DND-41 (cell line): Measurements from ENCODE around the gene PLS3.

Source experiments
- ATAC-seq: fragments of 200-7000 bp; cut with Tn5 transposase; 3 replicates; pipeline ENCODE4 v1.9.1; 2021; ENCODE audit warnings: low read depth; ENCODE audit not compliant: insufficient read depth
- DNase-seq: peaks from one replicate; pipeline ENCODE4 v3.0.0-alpha.2; 2020
- H2AFZ ChIP-seq: 2 replicates; pipeline ENCODE4 v1.6.0; 2012; ENCODE audit warnings: low read depth, low read length
- H3K27ac ChIP-seq: 2 replicates; pipeline ENCODE4 v1.5.1; 2012; ENCODE audit warnings: low read length, inconsistent platforms
- H3K27me3 ChIP-seq: fragments of 200-600 bp; sonication (generic); 2 replicates; pipeline ENCODE4 v1.6.0; 2012; ENCODE audit warnings: low read length, mild to moderate bottlenecking, inconsistent platforms; ENCODE audit not compliant: insufficient read depth, poor library complexity
- H3K36me3 ChIP-seq: 2 replicates; pipeline ENCODE4 v1.5.1; 2012; ENCODE audit warnings: low read length, inconsistent platforms; ENCODE audit not compliant: insufficient read depth
- H3K4me1 ChIP-seq: 2 replicates; pipeline ENCODE4 v1.5.1; 2012; ENCODE audit warnings: mild to moderate bottlenecking, low read length; ENCODE audit not compliant: insufficient read depth
- H3K4me2 ChIP-seq: 2 replicates; pipeline ENCODE4 v1.6.0; 2012; ENCODE audit warnings: mild to moderate bottlenecking, moderate library complexity, low read length, inconsistent platforms; ENCODE audit not compliant: insufficient read depth
- H3K4me3 ChIP-seq, 2 experiments: fragments of 200-600 bp in 1 of 2; shearing (Covaris generic) in 1 of 2; 2 replicates each; pipeline ENCODE4 v1.5.1; 2012 to 2016; ENCODE audit warnings: inconsistent platforms in 2 of 2, low read length in 2 of 2, mild to moderate bottlenecking in 2 of 2, low read depth in 1 of 2, moderate library complexity in 1 of 2
- H3K79me2 ChIP-seq: 2 replicates; pipeline ENCODE4 v1.6.0; 2012; ENCODE audit warnings: low read length, inconsistent platforms; ENCODE audit not compliant: insufficient read depth
- H3K9ac ChIP-seq: 2 replicates; pipeline ENCODE4 v1.6.0; 2012; ENCODE audit warnings: low read depth, mild to moderate bottlenecking, inconsistent platforms, low read length, moderate library complexity
- H3K9me3 ChIP-seq: 2 replicates; pipeline ENCODE4 v1.5.1; 2012; ENCODE audit warnings: low read length, moderate library complexity, mild to moderate bottlenecking, inconsistent platforms; ENCODE audit not compliant: insufficient read depth, severe bottlenecking
- H4K20me1 ChIP-seq: 2 replicates; pipeline ENCODE4 v1.6.0; 2012; ENCODE audit warnings: low read length; ENCODE audit not compliant: insufficient read depth
- EZH2 ChIP-seq: IDR thresholded peaks from 3 replicates; pipeline ENCODE4 v1.6.1; 2012; ENCODE audit warnings: borderline replicate concordance, low read depth, mild to moderate bottlenecking, moderate library complexity, low read length, inconsistent platforms; ENCODE audit not compliant: severe bottlenecking
- TF ChIP-seq, protein P1 (sequence below): IDR thresholded peaks from 2 replicates; pipeline ENCODE4 v1.5.1; 2012; ENCODE audit warnings: borderline replicate concordance, low read length, moderate library complexity, mild to moderate bottlenecking; ENCODE audit not compliant: poor library complexity, severe bottlenecking; ENCODE audit errors: extremely low read depth

Gene PLS3

DNA sequence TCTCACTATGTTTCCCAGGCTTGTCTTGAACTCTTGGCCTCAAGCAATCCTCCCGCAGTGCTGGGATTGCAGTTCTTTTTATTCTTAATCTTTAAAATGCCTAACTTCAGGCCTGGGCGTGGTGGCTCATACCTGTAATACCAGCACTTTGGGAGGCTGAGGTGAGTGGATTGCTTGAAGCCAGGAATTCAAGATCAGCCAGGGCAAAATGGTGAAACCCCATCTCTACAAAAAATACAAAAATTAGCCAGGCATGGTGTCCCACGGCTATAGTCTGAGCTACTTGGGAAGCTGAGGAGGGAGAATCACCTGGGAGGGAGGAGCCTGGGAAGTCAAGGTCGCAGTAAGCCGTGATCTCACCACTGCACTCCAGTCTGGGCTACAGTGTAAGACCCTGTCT is 45.9 kb downstream of the PLS3 start:
- DNase-seq (no peak), ATAC-seq (no peak)
- no peaks in the 10 kb centered on the region for H3K9me3 ChIP-seq
- H3K36me3 ChIP-seq = no peaks in the 10 kb centered on the region
- TF ChIP-seq EZH2 = no peak
- TF ChIP-seq, protein P1, sequence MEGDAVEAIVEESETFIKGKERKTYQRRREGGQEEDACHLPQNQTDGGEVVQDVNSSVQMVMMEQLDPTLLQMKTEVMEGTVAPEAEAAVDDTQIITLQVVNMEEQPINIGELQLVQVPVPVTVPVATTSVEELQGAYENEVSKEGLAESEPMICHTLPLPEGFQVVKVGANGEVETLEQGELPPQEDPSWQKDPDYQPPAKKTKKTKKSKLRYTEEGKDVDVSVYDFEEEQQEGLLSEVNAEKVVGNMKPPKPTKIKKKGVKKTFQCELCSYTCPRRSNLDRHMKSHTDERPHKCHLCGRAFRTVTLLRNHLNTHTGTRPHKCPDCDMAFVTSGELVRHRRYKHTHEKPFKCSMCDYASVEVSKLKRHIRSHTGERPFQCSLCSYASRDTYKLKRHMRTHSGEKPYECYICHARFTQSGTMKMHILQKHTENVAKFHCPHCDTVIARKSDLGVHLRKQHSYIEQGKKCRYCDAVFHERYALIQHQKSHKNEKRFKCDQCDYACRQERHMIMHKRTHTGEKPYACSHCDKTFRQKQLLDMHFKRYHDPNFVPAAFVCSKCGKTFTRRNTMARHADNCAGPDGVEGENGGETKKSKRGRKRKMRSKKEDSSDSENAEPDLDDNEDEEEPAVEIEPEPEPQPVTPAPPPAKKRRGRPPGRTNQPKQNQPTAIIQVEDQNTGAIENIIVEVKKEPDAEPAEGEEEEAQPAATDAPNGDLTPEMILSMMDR = no peak
- no peaks in the 10 kb centered on the region for H4K20me1 ChIP-seq
- H3K27ac ChIP-seq = no peak overlapping the region
- H3K4me3 ChIP-seq = no peak overlapping the region
- no peak overlapping the region for H2AFZ ChIP-seq
- H3K27me3 ChIP-seq = no peaks in the 10 kb centered on the region
- H3K9ac ChIP-seq = no peak overlapping the region
- no peaks in the 10 kb centered on the region for H3K4me1 ChIP-seq
- H3K4me2 ChIP-seq = no peak overlapping the region
- no peaks in the 10 kb centered on the region for H3K79me2 ChIP-seq

DNA sequence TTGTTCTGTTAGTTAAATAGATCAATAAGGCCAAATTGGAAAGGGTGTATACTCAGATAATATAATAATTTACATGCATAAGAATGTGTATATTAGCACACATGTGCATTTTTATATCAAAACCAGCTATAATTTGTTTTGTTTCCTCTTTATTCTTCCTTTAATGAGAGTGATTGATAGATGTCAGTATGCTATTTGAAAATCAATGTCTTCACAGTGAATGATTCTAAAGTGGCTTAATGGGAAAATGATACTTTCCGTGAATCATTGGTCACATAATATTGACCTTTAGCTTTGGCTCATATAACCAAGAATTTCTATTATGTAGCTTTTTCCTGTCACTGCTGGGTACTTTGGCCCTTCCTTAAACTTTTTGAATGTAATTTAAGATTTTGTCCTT is 48.6 kb downstream of the PLS3 start:
- TF ChIP-seq, protein P1 = no peak
- TF ChIP-seq EZH2 = no peak

GRCh38 chrX:115616943-115617563 is 56.1 kb downstream of the PLS3 start:
- no peak overlapping the region for H3K4me3 ChIP-seq
- H3K9me3 ChIP-seq = no peaks in the 10 kb centered on the region
- no peaks in the 10 kb centered on the region for H3K36me3 ChIP-seq
- no peak overlapping the region for H2AFZ ChIP-seq
- no peak for DNase-seq
- H3K79me2 ChIP-seq = no peaks in the 10 kb centered on the region
- ATAC-seq = no peak
- H4K20me1 ChIP-seq = no peaks in the 10 kb centered on the region
- no peaks in the 10 kb centered on the region for H3K27me3 ChIP-seq
- no peak overlapping the region for H3K4me2 ChIP-seq
- H3K27ac ChIP-seq = no peak overlapping the region
- no peaks in the 10 kb centered on the region for H3K4me1 ChIP-seq
- H3K9ac ChIP-seq = no peak overlapping the region
- TF ChIP-seq, protein P1 = no peak
- TF ChIP-seq EZH2 = no peak

More for the DNA sequence above, 48.6 kb downstream of the PLS3 start:
- DNase-seq = no peak
- no peaks in the 10 kb centered on the region for H3K27me3 ChIP-seq
- no peak overlapping the region for H3K9ac ChIP-seq
- no peaks in the 10 kb centered on the region for H4K20me1 ChIP-seq
- no peak overlapping the region for H3K27ac ChIP-seq
- H3K79me2 ChIP-seq = no peaks in the 10 kb centered on the region
- no peak overlapping the region for H2AFZ ChIP-seq
- no peak overlapping the region for H3K4me3 ChIP-seq
- no peak overlapping the region for H3K4me2 ChIP-seq
- H3K9me3 ChIP-seq = no peaks in the 10 kb centered on the region
- no peaks in the 10 kb centered on the region for H3K4me1 ChIP-seq
- ATAC-seq = no peak
- no peaks in the 10 kb centered on the region for H3K36me3 ChIP-seq
